ENCODE measurements around the gene PRICKLE3. TPM values are rescaled to one million over a fixed set of nuclear protein-coding genes. Genes with fewer than 3 reads are reported as not detected.
"Not testable (repeated sequence)": the region's sequence is repeated elsewhere in the genome, so short reads cannot be mapped to it uniquely, and the experiment has no call there.

PRICKLE3 gene
- total RNA-seq, 1 donor from 2014 or later: 9.7 TPM

DNA sequence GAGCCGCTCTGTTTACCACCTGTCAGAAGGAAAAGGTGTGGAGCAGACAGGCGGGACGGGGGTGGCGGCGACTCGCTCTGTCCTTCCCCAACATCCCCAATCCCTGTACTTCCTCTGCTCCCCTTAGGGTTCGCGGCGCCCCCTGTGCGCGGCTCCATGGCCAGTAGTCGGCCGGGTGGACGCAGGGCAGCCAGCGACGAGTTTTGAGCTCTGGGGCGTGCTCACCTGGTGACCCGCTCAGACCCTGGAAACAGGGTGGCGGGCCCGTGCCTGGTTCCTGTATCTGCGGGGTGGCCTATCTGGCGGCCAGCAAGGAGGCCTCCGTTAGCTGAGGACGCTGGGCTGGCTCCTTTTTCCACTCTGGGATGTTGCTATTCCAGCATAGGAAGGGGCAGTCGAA is 29.0 kb downstream of the PRICKLE3 start:
- Histone ChIP-seq H3K27me3 (ENCODE audit: low read depth) (no peaks in the 10 kb centered on the region), H3K4me1 (no peaks in the 10 kb centered on the region), H3K27ac (replicated peaks) (no peak overlapping the region), H3K36me3 (no peaks in the 10 kb centered on the region), H3K9me3 (replicated peaks) (no peaks in the 10 kb centered on the region), H3K4me3 (no peak overlapping the region)
- no peak for DNase-seq
- intact Hi-C loops (cut with micrococcal nuclease): no loop called here
- TF ChIP-seq, protein P1, sequence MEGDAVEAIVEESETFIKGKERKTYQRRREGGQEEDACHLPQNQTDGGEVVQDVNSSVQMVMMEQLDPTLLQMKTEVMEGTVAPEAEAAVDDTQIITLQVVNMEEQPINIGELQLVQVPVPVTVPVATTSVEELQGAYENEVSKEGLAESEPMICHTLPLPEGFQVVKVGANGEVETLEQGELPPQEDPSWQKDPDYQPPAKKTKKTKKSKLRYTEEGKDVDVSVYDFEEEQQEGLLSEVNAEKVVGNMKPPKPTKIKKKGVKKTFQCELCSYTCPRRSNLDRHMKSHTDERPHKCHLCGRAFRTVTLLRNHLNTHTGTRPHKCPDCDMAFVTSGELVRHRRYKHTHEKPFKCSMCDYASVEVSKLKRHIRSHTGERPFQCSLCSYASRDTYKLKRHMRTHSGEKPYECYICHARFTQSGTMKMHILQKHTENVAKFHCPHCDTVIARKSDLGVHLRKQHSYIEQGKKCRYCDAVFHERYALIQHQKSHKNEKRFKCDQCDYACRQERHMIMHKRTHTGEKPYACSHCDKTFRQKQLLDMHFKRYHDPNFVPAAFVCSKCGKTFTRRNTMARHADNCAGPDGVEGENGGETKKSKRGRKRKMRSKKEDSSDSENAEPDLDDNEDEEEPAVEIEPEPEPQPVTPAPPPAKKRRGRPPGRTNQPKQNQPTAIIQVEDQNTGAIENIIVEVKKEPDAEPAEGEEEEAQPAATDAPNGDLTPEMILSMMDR (IDR thresholded peaks at IDR 0.05; ENCODE audit: borderline replicate concordance): no peak

DNA sequence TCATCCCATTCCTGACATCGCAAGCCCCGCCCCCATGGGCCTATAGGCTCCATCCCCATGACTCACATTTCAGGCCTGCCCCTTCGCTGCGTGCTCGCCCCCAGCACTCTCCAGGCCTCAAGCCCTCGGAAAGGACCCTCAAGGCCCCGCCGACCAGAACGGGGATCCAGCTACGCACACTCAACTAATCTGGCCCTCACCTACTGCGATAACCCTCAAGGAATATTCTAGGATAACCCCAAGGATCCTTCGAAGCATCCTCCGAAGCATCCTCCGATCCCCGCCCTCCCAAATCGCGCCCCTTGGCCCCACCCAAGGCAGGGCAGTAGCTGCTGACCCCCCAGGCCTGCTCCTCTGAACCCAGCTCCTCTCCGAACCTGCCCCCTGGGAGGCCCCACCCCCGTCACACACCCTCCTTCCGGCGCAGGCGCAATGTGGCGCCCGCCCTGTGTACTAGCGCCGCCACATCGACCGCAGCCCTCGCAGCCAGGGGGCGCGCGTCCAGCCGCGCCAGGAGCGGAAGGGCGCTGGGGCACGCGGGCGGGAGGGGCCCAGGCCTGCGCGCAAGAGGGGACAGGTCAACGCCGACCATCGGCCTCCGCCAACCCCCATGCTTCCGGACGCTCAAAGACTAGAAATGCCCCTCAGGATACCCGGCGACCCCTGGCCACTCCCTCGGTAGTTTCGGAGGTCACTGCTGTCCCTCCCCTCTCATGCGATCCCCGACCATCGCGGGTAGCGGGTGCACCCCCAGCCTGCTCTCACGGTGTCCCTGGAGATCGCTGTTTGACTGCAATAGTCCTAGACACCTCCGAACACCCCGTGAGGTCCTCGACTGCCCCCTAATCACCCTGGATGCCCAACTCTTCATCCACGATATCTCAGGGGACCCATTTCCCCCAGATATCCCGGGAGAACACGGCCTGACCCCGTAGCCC is 30.0 kb downstream of the PRICKLE3 start:
- Histone ChIP-seq H3K4me3 (peak overlapping the region; percentile 71), H3K27me3 (ENCODE audit: low read depth) (no peaks in the 10 kb centered on the region), H3K9me3 (replicated peaks) (no peaks in the 10 kb centered on the region), H3K36me3 (no peaks in the 10 kb centered on the region), H3K4me1 (no peaks in the 10 kb centered on the region), H3K27ac (replicated peaks) (peak overlapping the region; percentile 96)
- TF ChIP-seq, protein P1 (IDR thresholded peaks at IDR 0.05; ENCODE audit: borderline replicate concordance): peak; percentile 79
- intact Hi-C loops (cut with micrococcal nuclease): no loop called here
- DNase-seq: peak; percentile 91

DNA sequence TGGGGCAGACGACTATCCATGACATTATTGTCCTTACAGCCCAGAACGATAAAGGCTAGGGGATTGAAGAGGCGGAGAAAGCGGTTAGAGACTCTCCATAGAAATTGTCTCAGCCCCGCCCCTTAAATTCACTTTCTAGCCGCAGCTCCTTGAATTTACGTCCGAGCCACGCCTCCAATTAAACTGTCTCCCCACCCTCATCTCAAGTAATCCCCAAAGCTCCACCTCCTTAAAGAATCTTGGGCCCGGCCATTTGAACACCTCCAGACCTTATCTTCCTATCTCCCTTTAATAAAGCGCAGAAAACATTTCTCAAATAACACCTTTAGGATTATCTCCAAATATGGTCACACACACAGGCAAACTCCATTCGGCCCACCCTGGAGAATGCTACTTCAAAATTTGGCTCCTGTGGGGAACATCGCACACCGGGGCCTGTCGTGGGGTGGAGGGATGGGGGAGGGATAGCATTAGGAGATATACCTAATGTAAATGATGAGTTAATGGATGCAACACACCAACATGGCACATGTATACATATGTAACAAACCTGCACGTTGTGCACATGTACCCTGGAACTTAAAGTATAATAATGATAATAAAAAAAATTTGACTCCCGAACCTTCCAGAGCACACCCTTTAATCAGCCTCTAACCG is 30.8 kb downstream of the PRICKLE3 start:
- TF ChIP-seq, protein P1 (IDR thresholded peaks at IDR 0.05; ENCODE audit: borderline replicate concordance): no peak
- H3K27me3 ChIP-seq (ENCODE audit: low read depth): no peaks in the 10 kb centered on the region
- no peaks in the 10 kb centered on the region for H3K36me3 ChIP-seq
- intact Hi-C loops (cut with micrococcal nuclease): no loop called here
- DNase-seq: no peak
- peak overlapping the region; percentile 71 for H3K4me3 ChIP-seq
- no peaks in the 10 kb centered on the region for H3K4me1 ChIP-seq
- peak overlapping the region; percentile 96 for H3K27ac ChIP-seq (replicated peaks)
- H3K9me3 ChIP-seq (replicated peaks): no peaks in the 10 kb centered on the region

DNA sequence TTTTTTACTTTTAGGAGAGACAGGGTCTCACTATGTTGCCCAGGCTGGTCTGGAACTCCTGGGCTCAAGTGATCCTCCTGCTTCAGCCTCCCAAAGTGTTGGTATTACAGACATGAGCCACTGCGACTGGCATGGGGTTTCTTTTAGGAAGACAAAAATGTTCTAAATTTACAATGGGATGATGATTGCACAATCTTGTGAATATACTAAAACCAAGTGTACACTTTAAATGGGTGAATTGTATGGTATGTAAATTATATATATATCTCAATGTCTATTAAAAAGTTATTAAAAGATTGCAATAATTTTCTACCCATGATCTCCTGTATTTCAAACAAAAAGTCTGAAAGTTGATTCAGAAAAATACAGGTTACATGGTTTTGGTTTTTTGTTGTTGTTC is 32.7 kb downstream of the PRICKLE3 start:
- no peak overlapping the region for H3K27ac ChIP-seq (replicated peaks)
- DNase-seq: no peak
- intact Hi-C loops (cut with micrococcal nuclease): no loop called here

DNA sequence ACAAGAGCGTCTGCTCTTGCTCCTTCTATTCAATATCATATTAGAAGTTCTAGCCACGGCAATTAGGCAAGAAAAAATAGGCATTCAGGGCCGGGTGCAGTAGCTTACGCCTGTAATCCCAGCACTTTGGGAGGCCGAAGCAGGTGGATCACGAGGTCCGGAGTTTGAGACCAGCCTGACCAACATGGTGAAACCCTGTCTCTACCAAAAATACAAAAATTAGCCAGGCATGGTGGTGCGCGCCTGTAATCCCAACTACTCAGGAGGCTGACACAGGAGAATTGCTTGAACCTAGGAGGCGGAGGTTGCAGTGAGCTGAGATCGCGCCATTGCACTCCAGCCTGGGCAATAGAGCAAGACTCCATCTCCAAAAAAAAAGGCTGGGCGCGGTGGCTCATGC is 36.9 kb downstream of the PRICKLE3 start:
- H3K4me1 ChIP-seq; H3K27ac ChIP-seq (replicated peaks); H3K36me3 ChIP-seq; H3K9me3 ChIP-seq (replicated peaks); intact Hi-C loops (cut with micrococcal nuclease); DNase-seq; H3K27me3 ChIP-seq (ENCODE audit: low read depth); H3K4me3 ChIP-seq: not testable (repeated sequence)

More for the DNA sequence above, 32.7 kb downstream of the PRICKLE3 start:
- Histone ChIP-seq H3K36me3 (no peaks in the 10 kb centered on the region), H3K27me3 (ENCODE audit: low read depth) (no peaks in the 10 kb centered on the region), H3K4me3 (no peak overlapping the region), H3K4me1 (no peaks in the 10 kb centered on the region), H3K9me3 (replicated peaks) (no peaks in the 10 kb centered on the region)
- TF ChIP-seq, protein P1 (IDR thresholded peaks at IDR 0.05; ENCODE audit: borderline replicate concordance): no peak

DNA sequence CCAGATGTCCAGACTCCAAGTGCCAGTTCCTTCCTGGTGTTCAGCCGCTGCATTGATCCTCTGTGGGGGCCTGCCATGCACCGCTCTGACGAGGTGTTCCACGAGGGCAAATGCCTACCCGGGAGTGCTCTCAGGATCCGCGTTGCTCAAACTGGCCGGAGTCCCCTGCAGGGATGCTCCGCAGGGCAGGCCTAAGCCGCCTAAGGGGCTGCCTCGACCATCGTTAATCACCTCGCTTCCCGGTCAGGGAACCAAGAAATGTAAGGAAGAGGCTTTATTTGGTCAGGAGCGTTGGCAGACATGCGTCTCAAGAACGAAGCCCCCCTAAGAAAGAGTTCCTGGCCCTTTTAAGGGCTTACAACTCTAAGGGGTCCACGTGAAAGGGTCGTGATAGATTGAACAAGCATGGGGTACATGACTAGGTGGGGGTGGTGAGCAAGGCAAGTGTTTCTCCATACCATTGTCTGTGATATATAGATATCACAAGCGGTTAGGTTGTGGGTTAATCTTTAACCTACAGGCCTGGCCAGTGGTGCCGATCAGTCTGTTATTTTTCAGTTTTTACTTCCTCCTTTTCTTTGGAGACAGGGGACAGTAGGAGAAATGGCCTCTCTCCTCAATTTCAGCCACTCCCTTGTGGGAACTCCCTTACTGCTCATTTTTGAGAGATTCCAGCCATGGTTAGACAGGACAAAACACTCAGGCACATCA is 37.6 kb downstream of the PRICKLE3 start:
- H3K4me1 ChIP-seq; H3K36me3 ChIP-seq; H3K9me3 ChIP-seq (replicated peaks); H3K4me3 ChIP-seq; H3K27ac ChIP-seq (replicated peaks); intact Hi-C loops (cut with micrococcal nuclease); DNase-seq; H3K27me3 ChIP-seq (ENCODE audit: low read depth): not testable (repeated sequence)

All from left ventricle myocardium inferior (tissue), 1 donor.